Stimulated activated CD4-positive, alpha-beta T cell treated with anti-CD3 and anti-CD28 coated beads, Interleukin-4, amount 100 ng/mL, for 24 hours (primary cell): Measurements from ENCODE around the gene RPL22.

Experiments
- DNase-seq: peaks from one replicate; pipeline ENCODE4 v3.0.0-alpha.2; 2020

The RPL22 gene

GRCh38 chr1:6199298-6200187 lies at the start of gene RPL22:
RPL22 (minus strand) TSS chr1:6199595; CDS start chr1:6199573, 22 bp downstream.
- DNase-seq: peak; percentile 99

- DNase-seq: no peak
These were observed 48.9 kb upstream of the RPL22 start for GRCh38 chr1:6248161-6248776.

GRCh38 chr1:6247651-6248050 lies 48.3 kb upstream of the RPL22 start:
- no peak for DNase-seq

DNA sequence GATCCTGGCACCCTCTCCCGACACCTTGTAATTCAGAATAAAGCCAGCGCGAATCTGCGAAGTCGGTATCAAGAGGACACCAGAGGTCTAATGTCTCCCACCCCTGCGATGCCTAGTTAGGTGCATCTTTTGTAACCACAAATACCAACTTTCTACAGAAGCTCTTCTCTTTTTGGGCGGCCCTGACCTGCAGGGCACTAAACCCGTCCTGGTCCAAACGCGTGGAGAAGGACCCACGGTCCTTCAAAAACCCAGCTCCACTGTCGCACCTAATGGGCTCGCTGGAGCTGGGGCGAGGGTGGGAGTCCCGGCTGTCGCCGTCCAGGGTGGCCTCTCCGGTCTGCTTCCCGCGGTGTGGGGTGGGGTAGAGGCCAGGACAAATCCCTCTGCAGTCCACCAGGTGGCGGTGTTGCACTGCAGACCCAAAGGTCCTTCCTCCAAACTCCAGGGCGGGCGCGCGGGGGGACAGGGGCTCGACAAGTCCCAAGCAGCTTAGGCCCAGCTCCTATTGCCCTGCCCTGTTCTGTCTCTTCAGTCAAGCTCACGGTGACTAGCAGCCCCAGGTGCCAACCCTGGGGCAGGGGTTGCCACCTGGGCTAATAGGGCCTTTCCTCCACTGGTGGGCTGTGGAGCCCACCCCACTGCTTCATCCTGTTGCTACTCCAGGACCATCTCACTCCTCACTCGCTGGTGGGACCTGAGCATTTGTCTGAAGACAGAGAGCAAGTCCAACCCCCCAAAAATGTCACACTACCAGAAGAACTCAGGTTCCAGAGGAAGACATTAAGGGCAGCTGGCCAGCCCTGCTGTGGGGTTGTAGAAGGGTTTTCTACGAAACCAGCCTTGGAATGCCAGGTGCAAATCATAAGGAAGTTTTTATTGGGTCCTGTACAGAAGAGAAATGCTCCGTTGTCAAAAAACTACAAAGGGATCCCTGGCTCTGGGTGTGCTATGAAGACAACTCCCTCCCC lies 47.4 kb upstream of the RPL22 start:
- peak; percentile 85 for DNase-seq

DNA sequence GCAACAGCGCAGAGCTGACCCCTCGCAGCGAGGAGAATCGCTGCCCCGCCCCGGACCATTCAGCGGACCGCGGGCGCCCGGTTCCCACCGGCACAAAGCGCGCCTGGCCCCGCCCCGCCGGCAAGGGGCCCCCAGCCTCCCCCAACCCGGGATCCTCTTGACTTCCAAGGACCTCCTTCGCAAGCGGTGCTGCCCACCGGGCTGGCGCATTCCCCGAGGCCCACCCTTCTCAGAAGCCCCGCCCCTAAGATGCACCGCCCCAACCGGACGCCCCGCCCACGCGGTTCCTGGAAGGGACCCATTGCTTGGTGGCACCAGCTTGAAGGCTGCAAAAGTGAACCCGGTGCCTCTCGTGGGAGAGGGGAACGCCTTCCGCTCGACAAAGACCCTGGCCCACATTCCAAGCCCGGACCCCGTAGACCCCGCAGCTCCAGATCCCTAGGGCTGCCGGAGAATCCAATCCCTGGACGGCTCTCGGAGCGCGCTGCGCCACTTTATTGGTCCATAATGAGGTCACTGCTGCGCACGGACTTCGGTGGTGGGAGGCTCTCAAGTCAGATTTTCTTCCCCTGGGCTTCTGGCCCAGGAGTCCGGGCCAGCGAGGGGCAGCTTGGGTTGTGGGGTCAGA lies 46.6 kb upstream of the RPL22 start:
- peak; percentile 34 for DNase-seq

DNA sequence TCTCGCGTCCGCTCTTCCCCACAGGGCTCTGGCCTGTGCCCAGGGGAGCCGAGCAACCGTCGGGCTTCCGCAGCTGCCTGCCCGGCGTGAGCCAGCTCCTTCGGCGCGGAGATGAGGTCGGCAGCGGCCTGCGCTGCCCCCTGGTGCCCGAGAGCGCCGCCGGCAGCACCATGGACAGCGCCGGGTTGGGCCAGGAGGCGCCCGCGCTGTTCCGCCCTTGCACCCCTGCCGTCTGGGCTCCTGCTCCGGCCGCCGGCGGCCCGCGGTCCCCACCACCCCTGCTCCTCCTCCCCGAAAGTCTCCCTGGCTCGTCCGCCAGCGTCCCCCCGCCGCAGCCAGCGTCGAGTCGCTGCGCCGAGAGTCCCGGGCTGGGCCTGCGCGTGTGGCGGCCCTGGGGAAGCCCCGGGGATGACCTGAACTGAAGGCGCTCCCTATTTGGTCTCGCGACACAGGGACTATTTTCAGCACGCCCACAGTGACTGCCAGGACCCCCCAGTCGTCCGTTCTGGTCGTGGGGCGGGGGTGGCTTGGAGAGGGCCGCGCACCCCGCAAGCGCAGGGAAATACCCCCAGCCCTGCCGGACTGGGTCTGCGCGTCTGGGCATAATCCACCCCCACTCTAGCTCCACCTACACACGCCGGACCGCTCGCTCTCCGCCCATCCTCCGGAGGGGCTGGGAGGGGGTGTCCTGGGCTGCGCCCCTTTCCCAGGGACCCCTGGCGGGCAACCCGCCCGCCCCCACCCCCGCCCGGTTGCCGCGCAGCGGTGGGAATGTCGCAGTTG lies 45.9 kb upstream of the RPL22 start:
- peak; percentile 80 for DNase-seq

- DNase-seq: no peak
These were observed 45.1 kb upstream of the RPL22 start for GRCh38 chr1:6244401-6245049.

GRCh38 chr1:6243993-6244392 lies 44.6 kb upstream of the RPL22 start, which contains the start of gene HES3:
HES3 (plus strand) TSS chr1:6244179; CDS start chr1:6244366, 187 bp downstream.
- DNase-seq: no peak

GRCh38 chr1:6243053-6243834 lies 43.8 kb upstream of the RPL22 start:
- no peak for DNase-seq

GRCh38 chr1:6241887-6242740 lies 42.7 kb upstream of the RPL22 start:
- DNase-seq: no peak

DNA sequence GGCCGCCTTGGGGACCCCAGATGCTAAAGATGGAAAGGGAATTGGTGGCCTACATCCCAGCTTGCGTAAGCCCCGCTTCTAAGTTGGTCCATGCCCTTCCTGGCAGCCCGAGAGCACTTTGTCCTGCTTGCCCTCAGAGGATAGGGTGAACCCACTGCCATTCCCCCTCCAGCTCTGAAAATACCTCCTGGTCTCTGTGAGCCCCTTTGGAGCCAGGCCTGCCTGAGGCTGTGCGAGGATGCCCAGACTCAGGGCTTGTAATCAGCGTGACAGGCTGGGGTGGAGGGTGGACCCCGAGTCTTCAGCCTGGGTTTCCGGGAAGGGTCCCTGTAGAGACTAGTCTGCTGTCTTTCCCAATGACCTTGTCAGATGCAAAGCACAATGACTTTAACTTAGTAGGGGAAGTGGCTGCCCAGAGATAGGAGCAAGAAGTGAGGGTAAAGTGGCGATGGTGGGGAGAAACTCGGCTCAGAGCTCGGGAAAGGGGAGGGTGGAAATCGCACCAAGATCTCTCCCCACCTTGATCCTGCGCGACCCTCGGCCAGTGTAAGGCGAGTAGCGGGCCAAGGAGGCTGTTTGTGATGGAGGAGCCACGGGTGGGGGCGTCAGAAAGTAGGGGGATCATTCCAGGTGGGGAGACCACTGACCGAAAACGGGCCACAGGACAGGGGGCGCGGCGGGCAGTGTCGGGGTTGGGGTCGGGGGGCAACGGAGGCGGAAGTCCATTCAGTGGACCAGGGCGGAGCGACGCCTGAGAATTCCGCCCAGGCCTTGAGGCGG lies 41.9 kb upstream of the RPL22 start:
- no peak for DNase-seq

DNA sequence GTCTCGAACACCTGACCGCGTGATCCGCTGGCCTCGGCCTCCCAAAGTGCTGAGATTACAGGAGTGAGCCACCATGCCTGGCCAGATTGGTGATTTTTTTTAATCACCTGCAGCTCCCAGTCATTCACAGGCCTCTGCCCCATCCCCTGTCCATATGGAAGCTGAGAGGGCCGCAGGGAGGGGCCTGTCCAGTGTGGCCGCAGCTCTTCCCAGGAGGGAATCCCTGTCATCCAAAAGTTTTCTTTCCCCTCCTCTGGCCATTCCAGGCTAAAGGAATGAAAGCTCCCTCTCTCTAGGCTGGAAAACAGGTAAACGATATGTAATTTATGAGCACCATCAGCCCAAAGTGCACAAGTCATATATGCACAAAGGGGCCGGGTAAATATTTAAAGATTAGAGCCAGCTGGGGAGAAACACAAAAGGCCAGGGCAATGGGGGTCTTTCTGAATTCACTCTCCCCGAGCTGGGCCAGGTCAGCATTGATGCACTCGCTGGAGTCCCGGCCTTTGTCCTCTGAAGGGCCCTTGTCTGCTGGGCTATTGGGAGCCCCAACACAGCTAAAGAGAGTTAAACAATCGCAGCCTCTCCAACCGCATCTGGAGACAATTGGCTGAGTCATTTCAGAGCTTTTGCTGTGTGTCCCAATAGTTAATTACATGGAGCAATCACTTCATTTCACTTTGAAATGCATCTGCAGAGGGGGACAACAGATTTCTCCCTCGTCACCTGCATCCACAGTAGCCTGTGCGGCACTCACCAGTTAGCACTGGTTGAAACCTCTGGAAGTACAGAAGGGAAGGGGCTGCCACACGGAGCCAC lies 40.8 kb upstream of the RPL22 start:
- no peak for DNase-seq

GRCh38 chr1:6239213-6239752 lies 39.9 kb upstream of the RPL22 start:
- DNase-seq: no peak

DNA sequence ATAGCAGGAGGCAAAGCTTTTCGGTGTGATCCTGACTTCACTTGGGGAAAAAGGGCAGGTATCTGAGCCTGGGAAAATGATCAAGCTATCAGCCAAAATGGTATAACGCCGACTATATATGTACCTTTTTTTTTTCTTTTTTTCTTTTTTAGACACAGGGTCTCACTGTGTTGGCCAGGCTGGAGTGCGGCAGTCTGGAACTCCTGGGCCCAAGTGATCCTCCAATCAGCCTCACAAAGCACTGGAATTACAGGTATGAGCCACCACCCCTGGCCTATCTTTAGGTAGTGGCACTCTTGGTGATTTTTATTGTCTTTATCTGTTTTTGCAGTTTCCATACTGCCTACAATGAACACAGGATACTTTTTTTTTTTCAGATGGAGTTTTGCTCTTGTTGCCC lies 37.7 kb upstream of the RPL22 start:
- no peak for DNase-seq

GRCh38 chr1:6235296-6235677 lies 35.9 kb upstream of the RPL22 start:
- peak; percentile 26 for DNase-seq

- DNase-seq: no peak
These were observed 35.3 kb upstream of the RPL22 start for GRCh38 chr1:6234502-6235295.
